GM19238 (cell line): ENCODE results near the gene FLRT1.

Experiments used
- DNase-seq: peaks from one replicate; pipeline ENCODE4 v3.0.0; 2011; ENCODE audit warnings: low spot score; ENCODE audit not compliant: insufficient read length

Gene FLRT1

DNA sequence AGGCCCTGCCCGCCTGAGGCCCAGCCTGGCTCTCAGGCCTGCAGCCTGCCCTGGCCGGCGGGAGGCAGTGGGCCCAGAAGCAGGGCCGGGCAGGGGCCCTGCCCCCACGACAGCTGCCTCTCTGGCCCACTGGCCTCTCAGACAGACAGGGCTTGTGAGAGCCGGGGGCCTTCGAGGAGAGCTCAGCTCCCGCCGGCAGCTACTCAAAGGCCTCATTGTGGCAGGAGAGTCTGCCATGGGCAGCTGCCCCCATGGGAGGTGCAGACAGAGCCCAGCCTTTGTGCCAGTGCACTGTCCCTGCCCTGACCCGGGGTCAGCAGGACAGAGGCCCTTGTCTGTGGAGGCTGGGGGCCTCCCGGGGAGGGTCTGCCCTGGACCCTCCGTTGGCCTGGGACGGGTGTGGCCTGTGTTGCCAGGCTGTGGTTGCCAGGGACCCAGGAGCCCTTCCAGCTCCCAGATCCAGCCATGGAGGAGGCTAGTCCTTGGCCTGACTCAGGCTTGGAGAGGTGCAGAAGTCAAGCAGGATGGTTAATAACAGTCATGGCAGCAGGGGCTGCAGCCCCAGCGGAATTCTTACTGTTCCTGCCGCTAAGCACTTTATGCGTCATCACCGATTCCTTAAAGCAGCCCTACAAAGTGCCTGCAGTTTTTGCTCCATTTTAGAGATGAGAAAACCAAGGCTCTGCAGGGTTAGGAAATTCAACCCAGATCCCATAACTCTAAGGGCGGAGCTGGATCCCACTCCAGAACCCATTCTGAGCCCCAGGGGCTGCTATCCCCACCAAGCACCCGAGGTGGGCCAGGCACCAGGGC lies 12.5 kb downstream of the FLRT1 start:
- no peak for DNase-seq

DNA sequence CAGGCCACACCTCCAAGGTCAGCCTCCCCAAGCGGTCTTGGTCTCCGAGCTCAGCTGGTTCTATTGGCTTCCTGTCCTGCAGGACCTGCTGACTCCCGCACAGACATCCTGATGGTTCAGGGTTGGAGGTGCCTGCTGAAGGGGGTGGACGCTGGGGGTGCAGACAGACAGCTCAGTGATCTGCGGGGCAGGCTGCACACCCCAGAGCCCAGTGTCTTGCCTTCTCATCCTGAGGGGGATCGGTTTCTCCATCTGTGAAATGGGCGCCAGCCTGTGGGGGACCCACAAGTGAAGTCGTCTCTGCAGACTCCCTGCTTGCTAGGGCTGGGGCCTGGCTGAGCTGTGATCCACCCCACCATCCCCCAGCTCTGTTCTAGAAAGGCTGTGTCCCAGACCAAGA lies 13.8 kb downstream of the FLRT1 start:
- DNase-seq: no peak

DNA sequence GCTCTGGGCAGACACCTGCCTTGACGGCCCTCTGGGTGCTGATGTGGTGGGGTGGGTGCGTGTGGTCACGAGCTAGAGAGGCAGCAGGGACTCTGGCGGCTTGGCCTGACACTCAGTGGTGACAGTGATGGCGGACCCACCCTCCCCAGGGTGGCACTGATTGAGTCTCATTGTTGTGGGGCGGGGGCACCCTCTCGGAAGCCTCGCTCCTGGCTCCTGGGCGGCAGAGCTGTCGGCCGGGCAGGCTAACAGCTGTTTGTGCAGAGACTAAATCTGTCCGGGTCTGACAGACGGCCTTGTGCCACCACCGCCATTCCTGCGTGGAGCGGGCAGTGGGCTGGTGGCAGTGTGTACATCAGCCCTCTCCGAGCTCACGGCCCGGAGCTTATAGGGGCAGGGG lies 15.6 kb downstream of the FLRT1 start:
- DNase-seq: no peak

DNA sequence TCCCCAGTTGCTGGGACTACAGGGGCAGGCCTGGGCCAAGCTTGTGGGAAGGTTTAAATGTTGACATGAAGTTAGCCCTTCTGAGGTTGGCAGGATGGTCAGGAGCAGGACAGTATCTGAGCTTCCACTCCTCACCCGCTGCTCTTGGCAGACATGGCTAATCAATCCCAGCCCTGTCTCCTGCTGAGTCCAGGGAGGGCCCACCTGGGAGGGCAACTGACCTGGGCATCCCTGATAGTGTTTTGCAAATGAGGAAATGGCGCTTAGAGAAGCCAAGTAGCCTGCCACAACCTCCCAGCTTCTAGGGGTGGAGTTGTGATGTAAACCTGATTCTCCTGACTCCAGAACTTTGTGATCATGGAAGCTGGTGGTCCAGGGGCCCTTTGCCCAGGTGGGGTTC lies 16.7 kb downstream of the FLRT1 start:
- no peak for DNase-seq

DNA sequence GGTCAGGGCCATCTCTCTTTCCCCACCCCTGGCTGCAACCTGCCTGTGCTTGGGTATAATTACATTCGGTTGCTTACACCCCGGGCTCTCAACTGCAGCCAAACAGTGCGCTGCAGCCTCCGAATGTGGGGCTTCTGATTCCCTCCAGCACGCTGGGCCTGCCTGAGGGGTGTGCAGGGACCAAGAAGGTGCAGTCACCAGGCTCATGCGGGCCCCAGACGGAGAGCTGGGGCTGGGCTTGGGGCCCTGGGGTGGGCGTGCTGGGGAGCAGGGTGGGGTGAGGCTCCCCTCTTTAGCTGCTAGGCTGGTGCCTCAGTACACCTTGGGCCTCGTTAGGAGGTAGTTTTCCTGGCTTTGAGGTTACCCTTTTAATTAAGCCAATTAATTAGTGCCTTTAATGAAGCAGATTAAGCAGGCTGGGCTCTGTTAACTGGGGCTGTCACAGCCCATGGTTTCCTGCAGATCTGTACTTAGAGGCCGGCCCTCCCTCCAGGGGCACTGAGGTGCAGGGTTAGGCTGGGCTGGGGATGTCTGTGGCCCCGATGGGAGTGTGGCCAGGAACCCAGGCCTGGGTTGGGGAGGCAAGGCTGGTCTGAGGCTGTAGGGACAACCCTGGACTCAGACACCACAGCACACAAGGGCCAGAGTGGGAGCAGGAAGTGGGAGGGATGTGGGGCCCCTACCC lies 17.3 kb downstream of the FLRT1 start:
- no peak for DNase-seq

DNA sequence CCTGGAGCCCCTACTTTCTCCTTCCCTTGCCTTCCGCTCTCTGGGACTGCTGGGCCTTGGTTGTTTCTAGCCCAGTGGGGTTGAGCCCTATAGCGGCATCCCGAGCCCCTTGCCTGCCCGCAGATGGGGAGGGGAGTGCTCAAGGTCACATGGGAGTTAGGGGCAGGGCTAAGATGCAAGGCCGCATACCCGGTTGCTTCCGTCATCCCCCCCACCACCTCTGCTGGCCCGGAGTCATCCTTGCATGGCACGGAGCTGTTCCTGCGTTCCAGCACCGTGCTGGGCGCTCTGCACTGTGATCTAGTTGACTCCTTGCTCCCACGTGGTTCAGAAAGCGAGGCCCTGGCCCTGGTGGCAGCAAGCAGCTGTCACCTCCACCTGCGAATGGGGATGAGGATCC lies 18.0 kb downstream of the FLRT1 start:
- no peak for DNase-seq

DNA sequence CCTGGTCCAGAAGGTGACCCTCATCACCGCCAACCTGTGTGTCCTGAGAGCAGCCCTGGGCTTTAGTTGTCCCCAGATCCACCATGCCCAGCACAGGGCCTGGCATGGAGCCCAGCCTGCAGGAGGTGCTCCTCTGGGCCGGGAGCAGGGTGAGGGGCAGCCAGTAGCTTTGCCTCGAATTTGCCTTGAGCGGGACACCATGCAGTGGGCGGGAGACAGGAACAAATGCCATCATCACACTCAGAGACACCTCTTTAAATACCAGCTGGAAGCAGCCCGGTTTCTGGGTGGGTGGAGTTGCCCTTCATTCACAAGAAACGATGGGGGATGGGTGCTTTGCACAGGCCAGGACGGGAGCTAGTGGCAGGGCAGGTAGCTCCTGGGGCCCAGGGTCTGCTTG lies 19.3 kb downstream of the FLRT1 start:
- no peak for DNase-seq

DNA sequence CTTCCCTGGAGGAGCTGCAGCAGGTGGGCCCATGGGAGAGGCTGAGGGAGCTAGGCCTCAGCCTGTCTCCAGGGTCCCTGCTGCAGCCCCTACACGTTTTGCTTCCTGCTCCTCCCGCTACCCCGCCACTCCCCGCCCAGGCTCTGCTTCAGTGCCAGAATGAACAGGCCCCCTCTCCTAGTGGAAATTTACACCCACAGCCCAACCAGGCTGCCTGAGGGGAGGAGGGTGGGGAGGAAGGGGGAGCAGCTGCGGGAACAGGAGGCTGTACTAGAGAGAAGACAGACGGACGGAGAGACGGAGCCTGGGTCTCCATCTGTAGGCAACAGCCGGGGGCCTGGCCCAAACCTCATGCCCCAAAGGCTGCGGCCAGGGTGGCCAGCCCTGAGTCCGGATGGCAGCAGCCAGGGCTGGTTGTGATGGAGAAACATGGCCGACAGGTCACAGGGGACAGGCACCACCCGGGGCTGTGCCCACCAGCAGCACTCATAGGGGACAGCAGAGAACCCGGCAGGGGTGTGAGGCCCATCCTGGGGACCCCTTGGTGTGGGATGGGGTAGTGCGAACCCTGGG lies 20.6 kb downstream of the FLRT1 start:
- DNase-seq: no peak

DNA sequence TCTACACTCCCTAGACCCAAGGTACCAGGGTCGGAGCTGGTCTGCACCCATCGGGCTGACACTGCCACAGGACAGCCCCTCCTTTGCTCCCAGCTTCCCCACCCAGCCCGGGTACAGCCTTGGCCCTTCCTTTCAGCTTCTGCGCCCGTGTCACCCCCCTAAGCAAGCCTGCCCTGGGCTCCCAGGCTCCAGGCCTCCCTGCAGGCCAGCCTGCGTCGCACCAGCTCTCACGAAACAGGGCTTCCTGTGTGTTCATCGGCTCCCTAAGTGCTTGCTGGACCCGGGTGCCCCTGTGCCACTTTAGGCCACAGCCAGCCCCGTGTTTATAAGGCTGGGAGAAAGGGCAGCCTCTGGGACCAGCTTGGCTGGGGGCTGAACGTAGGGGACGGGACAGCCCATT lies 21.1 kb downstream of the FLRT1 start:
- DNase-seq: no peak

DNA sequence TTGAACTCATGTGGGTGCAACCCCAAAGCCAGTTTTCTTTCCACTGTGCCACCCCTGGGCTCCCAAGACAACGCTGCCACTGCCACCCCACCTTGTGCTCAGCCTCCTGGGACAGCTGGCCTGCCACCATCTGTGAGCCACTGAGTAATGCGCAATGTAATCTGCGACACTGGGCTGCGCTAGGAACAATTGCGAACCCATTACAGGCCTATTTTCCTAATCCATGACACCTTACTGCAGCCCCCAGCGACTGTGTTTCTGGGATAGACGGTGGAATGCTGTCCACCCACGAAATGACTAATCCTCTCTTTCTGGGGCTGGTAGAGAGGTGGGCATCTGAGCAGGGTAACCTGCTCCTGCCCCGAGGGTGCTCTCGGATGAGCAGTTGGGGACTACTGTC lies 22.2 kb downstream of the FLRT1 start:
- no peak for DNase-seq

DNA sequence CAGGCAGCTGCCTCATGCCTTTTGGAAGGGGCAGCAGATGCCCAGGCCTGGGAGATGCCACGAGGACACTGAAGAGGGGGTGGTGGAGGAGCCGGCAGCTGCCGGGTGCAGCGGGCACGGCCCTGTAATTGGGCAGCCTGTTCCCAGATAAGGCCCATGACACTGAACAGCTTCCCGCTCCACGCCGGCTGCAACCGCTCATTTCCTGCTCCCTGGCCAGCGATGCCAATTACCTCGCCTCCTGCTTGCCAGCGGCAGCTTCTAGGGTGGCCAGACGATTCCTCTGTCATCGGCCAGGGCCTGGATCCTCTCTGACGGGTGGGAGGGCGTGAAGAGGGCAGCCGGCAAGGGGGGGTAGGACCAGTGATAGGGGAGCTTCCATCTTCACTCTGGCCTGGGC lies 22.8 kb downstream of the FLRT1 start:
- no peak for DNase-seq

DNA sequence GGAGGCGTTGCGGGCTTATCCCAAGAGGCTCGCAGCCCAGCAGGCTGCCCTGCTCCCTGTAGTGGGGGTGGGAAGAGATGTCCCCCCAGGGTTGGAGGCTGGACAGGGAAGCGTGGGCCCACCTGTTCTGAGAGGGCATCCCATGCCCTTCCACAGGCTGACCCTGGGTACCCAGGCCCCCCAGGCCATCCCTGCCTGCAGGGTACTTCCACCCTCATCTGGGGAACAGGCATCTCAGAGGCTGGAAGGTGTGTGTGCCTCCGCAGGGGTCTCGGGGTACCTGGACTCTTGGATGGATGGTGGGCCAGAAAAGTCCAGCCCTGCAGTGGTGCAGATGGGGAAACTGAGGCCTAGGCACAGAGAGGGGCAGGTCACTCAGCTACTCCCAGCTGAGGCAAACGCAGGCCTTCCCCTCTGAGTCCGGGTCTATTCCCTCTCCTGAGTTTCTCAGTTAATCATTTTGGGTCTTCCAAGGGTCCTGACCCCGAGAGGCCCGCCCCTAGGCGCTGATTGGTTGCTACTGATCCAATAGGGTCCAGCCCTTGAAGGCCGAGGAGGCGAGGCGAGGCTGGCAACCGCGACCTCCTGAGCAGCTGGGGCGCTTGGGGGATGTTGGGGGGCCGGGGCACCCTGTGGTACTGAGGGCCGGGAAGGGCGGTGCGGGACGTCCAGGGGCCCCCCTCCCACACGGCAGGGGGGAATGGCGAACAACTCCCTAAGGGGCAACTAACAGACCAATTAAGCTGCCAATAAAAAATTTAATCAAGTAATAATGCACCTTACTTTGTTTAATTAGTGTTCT lies 23.8 kb downstream of the FLRT1 start:
- DNase-seq: no peak

DNA sequence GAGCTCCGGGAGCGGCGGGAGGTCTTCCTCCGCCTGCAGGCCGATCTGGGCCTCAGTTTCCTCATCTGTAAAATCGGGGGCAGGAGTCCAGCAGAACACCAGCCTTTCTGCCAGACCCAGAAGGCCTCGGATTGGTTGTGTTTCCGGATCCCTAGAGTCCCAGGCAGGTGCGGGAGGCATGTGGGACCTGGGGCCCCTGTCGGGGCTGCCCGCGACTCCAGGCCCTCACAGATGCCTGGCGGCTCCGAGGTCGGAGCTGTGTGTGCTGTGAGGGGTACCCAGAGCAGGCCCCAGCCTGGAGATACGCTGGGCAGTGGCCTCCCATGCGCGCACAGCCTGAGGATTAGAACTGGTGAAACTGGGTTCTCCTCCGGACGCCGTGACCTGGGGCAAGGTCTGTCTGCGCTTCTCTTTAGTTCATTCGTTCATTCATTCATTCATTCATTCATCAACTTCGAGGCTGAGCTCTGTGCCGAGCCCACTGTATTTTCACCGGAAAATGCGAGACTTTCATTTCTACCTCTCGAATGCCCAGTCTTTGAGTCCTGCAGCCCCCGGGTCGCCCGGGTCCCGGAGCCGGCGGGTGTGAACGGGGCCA lies 24.6 kb downstream of the FLRT1 start:
- DNase-seq: no peak

DNA sequence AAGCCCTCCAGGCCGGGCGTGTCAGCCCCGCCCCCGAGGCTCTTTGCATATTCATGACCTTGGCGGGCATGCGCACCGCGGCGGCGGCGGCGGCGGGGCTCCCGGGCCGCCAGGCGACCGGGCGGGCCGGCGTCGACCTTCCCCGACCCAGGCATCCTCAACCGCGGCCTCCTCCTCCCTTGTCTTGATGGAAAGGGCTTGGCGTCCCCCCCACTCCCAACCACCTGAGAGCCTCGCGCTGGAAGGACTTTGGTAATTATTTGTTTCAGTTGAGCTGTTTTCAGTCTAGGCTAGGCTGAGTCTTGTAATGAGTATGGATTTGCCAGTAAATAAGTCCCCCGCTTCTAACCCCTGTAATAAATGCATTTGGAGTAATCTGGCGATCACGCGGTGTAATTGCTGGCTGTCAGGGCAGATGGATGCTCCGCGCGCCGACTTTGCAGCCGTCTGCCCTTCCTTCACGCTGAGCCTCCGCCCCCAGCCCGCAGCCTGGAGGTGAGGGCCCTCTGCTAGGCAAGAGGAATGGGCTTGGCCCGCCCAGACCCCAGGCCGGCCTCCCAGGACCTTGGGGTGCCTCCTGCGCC lies 25.2 kb downstream of the FLRT1 start:
- peak; percentile 76 for DNase-seq

DNA sequence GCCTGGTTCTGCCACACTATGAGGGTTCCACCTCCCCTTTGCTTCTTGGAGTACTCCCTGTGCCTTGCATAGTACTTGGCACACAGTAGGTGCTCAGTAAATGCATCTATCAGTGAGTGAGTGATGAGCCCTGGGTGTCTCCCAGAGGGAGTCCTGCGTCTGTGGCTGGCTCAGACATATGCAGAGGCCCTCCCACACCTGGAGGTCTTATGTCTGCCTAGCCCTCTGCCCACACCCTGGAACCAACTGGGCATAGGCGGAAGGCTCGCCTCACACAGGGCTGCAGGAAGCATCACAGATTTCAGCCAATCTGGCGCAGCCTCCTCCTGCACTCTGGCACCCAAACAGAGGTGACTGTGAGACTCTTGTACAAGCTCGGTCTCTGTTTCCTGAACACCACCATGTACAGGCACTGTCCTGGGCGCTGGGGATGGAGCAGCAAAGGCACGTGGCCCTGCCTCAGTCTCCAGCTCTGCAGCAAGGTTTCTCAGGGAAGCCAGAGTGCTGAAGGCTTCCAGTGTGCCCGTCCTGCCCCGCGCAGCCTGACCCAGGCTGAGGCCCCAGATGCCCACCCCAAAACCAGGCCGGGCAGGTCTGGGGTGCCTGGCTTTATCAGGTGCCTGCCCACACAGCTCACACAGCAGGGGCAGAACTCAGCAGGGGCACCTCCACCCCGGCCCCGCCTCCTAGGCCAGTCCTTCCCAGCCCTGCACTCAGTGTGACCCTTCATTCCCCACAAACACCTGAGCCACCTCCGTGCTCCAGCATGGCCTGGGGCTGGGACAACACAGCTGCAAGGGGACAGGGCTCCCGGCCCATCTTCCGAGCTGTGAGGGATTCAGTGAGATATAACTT lies 26.7 kb downstream of the FLRT1 start:
- DNase-seq: no peak

DNA sequence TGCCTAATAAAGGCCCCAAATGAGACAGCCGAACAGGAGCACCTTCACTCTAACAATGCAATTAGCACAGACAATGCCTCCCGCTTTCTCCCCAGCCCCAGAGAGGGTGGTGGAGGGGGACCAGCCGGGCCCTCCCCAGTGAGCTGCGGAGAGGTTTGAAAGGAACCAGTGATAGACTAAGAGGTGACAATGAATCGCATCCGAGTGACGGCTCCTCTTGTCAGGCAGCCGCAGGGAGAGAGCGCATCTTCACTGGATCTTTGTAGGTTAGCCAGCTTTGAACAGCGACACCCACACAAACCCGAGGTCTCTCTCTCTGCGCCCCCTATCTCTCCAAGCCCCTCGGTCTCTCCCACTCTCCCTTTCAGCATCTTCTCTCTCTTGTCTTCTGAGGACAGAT lies 28.0 kb downstream of the FLRT1 start:
- DNase-seq: no peak

DNA sequence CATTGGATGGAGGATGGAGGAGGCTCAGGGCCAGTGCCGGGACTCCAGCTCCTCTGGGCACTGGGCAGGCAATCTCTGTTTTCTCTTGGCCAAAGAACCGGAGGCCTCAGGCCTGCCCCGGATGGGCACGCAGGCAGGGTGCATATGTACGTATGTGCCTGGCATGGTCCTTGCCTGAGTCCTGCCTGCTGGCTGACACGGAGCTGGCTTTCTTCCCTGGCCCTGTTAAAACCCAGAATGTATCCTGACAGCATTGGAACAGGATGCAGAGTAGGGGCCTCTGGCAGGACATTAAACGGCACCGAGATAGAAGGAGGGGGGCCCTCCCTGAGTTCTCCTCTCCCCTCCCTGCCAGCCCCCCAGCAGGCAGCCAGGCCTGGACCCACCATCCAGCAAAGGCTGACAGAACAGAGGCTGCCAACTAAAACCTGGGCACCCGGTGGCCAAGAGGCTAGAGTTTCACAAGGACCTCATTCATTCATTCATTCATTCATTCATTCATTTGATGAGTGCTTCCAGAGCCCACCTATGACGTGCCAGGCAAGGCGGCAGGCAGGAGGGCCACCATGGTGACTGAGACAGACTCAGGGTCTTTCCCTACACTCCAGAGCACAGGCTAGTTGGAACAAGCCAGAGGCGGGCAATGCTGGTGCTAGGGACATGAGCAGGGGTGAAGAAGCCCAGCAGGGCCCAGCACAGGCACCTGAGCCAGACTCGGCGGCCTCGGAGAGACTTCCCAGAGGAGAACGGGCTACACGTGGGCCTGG lies 28.8 kb downstream of the FLRT1 start:
- DNase-seq: no peak

DNA sequence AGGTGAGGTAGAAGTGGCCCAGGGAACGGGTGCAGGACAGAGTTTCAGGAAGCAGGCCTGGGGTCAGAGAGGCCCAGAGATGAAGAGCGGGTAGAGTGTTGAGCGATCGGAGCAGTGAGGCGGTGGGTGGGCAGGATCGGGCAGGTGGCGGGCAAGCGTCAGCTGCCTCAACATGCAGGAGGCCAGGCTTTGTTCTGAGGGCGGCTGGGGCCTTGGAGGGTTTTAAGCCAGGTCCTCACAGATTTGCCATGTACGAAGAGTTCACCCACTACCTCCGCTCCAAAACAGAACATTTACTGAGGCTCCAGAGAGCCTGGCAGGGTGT lies 29.4 kb downstream of the FLRT1 start:
- no peak for DNase-seq

DNA sequence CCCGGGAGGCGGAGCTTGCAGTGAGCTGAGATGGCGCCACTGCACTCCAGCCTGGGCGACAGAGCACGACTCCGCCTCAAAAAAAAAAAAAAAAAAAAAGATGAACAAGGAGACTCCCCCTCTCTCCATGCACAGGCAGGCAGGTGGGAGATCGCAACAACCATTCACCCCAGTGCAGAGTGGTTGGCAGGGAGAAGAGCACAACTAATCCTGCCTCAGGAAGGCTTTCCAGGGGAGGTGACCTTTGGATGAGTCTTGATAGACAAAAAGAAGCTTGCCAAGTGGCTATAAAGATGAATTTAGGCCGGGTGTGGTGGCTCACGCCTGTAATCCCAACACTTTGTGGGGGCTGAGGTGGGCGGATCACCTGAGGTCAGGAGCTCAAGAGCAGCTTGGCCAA lies 30.0 kb downstream of the FLRT1 start:
- DNase-seq: no peak
